Stimulated activated CD4-positive, alpha-beta T cell treated with anti-CD3 and anti-CD28 coated beads, Interleukin-2, amount 100 ng/mL, for 24 hours (primary cell): ENCODE data around the gene ATP2B3.

Experiments
- DNase-seq, 2 donors: peaks; one replicate each; pipeline ENCODE4 v3.0.0-alpha.2; 2020

Gene ATP2B3

GRCh38 chrX:153576239-153576870 lies 58.9 kb downstream of the ATP2B3 start:
- no peak for DNase-seq

GRCh38 chrX:153576961-153577360 lies 59.5 kb downstream of the ATP2B3 start:
- DNase-seq, result no peak

GRCh38 chrX:153578200-153578835 lies 60.9 kb downstream of the ATP2B3 start:
- no peak for DNase-seq

GRCh38 chrX:153578889-153579288 lies 61.4 kb downstream of the ATP2B3 start:
- no peak for DNase-seq

DNA sequence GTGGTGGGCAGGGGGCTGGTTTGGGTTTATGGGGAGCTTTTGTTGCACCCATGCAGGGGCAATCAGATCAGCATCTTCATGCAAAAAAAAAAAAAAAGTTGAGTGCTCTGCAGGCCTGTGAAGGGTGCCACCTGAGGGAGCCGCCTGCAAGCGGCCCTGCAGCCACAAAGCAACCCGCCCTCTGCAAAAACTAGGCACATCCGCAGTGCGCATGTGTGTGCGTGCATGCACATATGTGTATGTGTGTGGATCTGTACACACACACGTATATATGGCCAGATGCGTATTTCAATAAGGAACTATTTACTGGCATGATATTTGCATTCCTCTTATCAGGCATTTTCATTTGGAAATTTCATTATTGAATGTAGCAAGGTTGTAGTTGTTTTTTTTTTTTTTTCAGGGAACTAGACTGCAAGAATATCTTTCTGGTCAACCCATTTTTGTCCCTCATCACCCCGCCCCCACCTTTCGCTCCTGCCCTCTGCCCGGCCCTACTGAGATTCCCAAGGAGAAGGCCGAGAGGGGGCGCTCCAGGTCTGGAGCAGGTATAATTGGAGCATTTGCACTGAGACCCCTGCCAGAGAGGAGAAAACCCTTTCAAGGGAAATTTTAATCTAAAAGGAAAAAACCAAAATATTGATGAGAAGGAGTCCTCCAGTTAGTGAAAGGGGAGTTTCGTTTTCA lies 63.4 kb downstream of the ATP2B3 start:
- no peak for DNase-seq

DNA sequence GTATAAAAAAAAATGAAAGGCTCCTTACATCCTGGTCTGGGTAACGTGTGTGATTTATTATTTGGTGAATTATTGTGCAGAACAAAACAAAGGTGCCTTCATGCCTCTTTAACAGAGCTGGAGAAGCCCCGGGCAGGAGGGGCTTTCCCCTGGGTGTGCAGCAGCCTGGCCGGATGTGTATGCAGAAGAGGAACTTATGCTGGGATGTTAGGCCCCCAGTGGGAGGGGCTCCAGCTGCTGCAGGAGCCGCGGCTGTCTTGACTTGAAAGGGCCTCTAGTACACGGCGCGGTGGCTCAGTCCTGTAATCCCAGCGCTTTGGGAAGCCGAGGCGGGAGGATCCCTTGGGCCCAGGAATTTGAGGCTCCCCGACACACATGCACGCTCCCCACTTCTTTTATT lies 65.5 kb downstream of the ATP2B3 start:
- DNase-seq, result peak; percentile 58 to 66

DNA sequence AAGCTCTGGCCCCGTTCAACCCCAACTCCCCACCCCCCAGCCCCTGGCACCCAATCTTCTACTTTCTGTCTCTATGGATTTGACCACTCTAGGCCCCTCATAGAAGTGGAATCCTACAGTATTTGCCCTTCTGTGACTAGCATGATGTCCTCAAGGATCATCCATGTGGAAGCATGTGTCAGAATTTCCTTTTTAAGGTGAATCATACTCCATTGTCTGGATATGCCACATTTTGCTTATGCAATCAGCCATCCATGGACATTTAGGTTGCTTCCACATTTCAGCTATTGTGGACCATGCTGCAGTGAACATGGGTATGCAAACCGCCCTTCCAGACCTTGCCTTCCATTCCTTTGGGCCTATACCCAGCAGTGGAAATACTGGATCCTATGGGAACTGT lies 66.0 kb downstream of the ATP2B3 start:
- DNase-seq, result no peak

DNA sequence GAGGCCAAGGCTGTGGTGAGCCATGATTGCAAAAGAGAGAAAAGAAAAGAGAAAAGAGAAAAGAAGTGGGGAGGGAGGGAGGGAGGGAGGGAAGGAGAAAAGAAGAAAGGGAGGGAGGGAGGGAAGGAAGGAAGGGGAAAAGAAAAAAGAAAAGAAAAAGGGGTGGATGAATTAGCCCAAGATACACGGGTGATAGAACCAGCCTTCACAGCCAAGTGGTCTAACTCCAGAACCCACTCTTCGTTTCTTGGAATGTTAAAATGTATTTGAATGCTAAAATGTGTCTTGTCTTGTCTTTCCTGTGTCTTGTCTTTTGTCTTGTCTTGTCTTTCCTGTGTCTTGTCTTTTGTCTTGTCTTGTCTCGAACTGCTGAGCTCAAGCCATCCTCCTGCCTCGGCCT lies 68.4 kb downstream of the ATP2B3 start:
- DNase-seq, result no peak

- DNase-seq, result no peak
These were observed 69.9 kb downstream of the ATP2B3 start for GRCh38 chrX:153587342-153587741.

- no peak for DNase-seq
These were observed 70.8 kb downstream of the ATP2B3 start for GRCh38 chrX:153588021-153588781.

DNA sequence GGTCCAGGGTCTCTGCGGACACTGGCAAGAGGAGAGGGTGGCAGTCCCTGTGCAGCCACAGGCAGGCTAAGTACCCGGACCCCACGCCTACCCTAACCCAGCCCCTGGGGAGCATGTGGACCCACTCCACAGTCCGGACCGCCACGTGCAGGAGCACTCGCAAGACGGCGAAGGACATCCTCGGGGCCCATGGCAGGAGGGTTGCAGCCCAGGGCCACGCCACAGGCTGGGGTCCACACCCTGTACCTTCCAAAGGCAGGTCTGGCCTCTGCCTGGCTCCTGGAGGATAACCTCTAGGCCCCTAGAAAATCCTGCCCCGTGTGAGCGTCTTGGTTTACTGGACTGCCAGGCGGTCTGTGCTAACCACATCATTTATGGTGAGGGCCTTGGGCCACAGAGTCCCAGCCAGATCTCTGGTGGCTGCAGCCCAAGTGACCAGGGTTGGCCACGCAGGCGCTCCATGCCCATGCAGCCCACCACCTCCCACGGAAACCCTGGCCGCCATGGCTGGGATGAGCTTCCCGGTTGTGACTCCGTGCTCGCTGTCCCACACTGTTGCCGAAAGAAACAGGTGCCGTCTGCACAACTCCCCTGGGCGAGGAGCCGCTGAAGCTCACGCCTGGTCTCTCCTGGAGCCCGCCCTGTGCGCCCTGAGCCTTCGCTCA lies 71.5 kb downstream of the ATP2B3 start:
- no peak for DNase-seq

GRCh38 chrX:153590961-153591956 lies 73.8 kb downstream of the ATP2B3 start:
- DNase-seq, result no peak

- no peak for DNase-seq
These were observed 74.8 kb downstream of the ATP2B3 start for GRCh38 chrX:153592091-153592833.

DNA sequence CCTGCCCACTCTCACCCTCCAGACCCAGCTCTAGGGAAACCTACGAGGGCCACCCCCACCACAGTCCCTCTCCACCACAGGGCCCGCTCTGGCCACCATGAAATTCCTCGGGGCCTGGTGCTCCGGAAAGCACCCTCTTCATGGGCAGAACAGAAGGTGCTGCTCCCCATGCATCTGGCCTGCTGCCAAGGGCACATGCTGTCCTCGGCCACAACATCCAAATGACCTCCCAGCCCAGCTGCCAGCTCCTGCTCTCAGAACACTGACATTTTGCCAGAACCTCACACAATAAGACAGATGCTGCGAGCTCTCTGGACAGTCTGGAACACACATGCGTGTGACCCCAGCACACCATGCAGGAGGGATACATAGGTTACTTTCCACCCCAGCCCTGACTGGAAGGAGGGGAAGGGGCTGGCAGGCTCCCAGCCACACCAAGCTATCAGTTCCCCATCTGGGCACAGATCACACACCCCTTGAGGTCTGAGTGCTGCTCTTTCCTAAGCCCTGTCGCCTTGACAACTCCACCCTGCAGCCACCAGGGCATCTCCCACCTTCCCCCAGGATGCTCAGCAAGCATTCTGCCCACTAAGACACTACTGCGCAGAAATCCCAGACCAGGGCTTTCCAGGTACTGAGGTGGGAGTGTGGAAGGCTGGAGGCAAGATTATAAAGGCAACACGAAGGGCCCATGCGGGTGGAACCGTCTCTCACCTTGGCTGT lies 75.7 kb downstream of the ATP2B3 start:
- DNase-seq, result no peak

DNA sequence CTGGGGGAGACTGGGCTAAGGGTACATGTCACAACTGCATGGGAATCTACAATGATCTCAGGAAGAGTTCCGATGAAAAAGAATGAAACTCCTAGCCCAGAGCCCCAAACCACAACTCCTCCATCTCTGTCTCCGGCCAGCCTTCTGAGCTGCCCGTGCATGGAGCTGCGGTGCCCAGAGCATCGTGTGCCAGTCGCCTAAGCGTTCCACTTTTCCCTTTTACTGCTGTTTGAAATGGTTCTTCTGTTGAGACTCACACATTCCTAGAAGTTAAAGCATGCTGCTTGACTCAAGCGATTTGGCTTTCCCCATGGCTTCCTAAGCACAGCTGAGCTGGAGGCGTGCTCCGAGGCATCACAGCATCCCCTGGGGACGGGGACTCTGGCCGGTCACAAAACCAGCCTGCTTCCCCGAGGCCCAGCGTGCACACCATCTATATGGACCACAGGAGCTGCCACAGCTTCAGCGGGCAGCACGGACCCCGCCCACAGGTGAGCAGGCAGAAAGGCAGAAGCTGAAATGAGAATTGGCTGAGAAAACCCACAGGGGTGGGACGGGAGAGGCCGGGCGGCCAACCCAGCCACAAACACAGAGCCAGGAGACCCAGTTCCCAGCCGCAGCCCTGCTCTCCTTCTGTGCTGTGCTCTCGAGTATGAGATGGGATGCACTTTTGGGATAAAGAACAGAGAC lies 76.5 kb downstream of the ATP2B3 start:
- DNase-seq, result no peak

DNA sequence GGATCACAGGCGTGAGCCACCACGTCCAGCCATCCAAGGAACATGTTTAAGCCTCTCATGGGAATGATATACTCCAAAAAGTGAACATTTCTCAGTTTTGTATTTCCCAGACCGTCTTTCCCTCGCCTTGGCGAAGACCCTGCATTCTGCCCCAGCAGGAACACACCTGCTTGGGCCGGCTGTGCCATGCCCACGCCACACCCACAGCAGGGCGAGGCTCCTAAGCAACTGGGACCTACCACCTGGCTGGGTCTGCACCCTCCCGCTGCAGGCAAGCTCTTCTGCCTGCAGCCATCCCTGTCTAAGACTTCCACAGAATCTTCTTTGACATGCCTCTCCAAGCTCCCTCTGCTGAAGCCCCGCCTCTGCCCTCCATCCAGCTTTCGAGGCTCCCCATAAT lies 77.9 kb downstream of the ATP2B3 start:
- DNase-seq, result no peak

- no peak for DNase-seq
These were observed 78.7 kb downstream of the ATP2B3 start for GRCh38 chrX:153595859-153596857.
